Activated CD4-positive, alpha-beta T cell treated with anti-CD3 and anti-CD28 coated beads, Interleukin-2, amount 50 U/mL, for 48 hours (primary cell): ENCODE data around the gene NAT9.

Source experiments
- DNase-seq, 2 experiments: peaks; one replicate each; pipeline ENCODE4 v3.0.0-alpha.2; 2020

Gene NAT9

DNA sequence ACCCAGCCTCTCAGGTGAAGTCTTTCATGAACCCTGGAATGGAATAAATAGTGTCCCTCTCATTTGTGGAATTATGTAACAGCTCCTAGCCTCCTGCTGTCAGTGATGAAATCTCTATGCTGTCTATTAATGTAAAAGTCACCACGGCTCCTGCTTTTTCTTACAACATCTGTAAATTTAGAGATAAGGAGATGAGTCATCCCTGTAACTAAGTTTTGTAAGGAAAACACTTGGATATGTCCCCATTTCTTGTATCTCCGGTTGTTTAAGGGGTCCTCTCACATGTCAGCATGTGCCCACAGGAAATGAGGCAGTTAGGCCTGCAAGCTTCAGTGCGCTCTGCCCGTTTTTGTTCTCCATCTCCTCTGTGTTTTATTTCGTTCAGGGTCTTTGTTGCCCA, 2.8 kb upstream of the NAT9 start:
- no peak for DNase-seq

DNA sequence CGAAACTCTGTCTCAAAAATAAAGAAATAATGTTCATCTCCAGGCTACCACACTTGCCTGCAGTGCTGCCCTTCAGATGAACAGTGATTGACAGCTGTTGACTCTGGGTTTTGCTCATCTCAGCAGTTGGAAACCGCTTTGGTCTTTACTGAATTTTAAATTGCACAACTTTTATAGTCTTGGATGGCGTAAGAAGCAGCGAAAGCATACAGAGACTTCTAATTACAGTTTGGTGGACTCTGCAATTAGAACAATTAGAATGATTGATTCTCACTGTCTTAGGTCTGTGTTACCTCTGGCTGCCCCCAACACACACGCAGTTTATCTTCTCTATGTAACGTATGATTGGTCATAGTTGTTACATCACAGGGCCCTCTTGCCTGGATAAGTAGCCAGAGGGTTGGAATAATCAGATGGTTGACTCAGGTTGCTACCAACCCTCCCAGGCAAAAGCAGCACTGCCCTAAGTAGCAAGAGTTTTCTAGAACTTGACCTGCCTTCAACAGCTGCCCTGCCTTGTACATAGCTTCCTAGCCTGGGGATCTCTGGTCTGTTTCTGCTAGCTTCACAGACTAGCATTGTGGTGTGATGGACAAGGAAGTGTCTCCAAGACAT, 1.9 kb upstream of the NAT9 start:
- no peak for DNase-seq

DNA sequence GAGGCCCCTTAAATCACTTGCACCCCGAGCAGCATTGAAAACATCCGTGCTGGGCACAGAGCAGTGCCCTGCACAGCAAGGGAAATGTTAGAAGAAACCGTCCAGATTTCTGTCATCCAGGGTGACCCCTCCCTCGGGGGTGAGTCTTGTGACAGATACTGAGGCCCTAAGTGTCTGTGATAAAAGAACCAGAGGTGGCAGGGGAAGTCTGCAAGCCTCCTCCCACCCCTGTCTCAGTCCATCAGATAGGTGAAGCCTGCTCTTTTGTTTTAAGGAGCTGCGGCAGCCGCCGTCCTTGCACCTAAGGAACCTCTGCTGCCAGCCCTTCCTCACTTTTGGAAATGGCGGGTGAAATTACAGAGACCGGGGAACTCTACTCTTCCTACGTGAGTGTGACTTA, 845 bp upstream of the NAT9 start:
- no peak for DNase-seq

DNA sequence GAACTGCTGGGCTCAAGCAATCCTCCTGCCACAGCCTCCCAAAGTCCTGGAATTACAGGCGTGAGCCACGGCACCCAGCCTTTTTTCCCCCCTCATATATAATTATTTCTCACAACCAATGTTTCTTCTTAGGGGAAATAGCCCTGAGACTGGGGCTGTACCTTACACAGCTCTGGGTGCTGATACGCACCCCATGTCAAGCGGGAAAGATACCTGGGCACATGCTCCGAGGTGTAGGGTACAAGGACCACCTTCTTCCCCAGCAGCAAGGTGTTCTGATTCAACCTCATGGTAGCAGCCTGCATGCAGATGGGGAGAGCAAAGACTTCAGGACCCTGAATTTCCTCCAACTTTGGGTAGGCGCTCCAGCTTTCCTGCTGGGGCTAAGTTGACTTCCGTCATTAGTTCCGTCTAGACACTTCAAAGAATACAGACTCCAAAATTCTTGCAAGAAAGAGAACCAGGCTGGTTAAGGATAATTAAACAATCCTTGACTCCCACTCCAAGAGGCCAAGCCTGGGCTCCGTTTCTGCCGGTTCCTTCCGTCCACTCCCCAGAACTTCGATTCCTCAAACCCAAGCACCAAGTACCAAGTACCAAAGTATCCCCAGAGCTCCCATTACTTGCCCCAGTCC, 619 bp downstream of the NAT9 start:
- no peak for DNase-seq

- DNase-seq, result no peak
Observed at GRCh38 chr17:74773871-74774286, 2.3 kb downstream of the NAT9 start.

- no peak for DNase-seq
Observed at GRCh38 chr17:74773414-74773813, 2.7 kb downstream of the NAT9 start.

DNA sequence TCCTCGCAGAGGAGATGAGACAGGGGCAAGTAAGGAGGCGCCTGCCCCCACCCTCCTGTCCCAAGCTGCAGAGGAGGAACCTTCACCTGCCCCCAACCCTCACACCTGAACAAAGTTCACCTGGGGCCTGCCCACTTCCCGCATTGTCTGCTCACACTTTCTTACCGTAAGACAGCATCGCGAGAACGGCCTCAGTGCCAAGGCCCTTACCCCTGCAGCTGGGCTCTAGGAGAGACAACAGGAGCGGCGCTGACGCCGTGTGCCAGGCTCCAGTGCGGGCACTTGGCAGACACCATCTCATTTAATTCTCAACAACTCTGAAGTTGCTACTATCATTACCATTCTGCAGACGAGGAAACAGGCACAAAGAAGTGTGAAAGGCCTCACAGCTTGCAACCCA, 4.1 kb downstream of the NAT9 start:
- no peak for DNase-seq

DNA sequence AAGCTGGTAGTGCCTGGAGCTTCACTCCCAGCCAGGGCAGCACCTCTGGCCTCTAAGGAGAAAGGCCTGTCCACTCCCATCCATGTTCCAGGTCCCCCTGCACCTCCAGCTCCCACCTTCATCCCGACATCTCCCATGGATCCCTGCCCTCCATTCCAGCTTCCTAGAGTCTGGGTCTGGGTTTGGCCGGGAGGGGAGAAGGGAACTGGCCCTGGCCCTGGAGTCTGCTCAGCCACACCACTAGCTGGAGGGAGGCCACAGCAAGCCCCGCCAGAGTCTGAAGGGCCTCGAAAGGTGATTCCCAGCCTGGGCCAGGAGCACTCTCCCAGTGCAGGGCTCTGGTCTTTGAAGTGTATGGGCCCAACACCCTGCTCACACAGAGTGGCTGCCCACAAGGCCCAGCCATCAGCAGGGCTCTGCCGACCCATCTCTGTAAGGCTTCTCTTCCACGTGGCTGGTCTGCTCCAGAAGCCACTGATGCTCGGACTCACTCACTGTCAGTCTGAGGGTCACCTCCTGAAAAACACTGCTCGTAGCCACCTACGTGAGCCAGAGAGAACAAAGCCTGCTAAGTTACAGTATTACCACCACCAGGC, 4.7 kb downstream of the NAT9 start:
- no peak for DNase-seq

DNA sequence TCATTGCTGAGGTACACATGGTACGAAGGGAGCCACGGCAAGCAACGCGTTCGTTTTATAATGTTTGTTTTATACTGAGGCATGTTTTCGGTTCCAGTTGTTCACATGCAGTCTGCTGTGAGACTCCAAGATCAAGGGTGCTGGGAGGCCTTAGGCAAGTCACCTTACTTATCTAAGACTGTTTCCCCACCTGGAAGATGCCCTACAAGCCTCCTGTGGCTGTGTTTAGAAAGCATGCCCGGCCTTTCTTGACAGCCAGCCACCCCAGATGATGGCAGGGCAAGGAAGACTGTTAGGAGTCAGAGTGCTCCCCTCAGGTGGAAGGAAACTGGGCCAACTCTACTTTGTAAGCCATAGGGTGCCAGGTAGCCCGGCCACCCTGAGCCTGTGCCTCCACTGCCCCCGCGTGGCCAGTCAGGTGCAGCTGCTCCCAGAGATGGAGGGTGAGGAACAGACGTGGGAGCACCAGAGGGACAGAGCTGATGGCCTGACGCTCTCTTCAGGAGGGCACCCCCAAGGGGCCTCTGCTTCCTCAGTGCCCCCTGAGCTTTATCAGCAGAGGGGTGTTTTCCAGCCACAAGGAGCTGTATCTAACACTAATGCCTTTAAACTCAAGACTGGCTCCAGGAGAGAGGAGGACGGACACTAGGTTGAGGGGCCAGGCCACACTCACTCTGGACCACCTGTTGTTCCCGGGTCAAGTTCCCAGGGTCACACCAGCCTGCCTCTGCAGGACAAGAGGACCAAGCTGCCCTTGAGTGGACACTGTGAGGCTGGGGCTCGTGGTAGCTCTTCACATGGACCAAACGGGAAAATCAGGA, 5.4 kb downstream of the NAT9 start:
- DNase-seq, result peak; percentile 74 to 79

- no peak for DNase-seq
Observed at GRCh38 chr17:74769856-74770497, 6.2 kb downstream of the NAT9 start.

DNA sequence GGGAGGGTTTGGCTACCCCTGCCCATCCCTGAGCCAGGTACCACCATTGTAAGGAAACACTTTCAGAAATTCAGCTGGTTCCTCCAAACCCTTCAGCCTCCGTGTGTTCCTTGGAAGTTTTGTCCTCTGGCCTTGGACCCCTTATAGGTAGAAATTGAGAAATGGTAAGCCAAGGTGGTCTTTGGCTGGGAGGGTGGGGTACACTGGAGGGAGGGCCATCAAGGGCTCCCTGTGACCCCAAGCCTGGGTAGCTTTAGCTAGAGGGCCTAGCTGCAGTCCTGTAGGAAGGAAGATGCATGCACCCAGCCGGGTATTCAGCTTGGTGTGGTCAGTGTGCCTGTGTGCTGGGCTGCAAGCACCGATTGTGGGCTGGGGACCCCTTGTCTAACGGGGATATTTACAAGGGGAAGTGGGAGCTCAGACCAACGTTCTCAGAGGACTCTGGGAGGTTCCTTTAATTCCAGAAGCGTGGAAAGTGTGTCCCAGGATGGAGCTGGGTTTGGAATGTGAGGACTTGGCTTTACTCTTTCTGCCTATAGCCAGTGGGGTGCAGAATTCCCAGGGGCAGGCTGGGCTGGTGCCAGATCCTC, 6.8 kb downstream of the NAT9 start:
- DNase-seq, result no peak

DNA sequence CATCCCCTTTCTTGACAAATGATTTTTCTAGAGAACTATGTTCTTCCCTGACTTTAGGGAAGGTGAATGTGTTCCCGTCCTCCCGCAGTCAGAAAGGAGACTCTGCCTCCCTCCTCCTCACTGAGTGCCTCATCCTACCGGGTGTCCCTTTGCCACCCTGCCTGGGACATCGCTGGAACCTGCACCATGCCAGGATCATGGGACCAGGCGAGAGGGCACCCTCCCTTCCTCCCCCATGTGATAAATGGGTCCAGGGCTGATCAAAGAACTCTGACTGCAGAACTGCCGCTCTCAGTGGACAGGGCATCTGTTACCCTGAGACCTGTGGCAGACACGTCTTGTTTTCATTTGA, 7.4 kb downstream of the NAT9 start:
- DNase-seq, result no peak

- no peak for DNase-seq
Observed at GRCh38 chr17:74768069-74768762, 7.9 kb downstream of the NAT9 start.

DNA sequence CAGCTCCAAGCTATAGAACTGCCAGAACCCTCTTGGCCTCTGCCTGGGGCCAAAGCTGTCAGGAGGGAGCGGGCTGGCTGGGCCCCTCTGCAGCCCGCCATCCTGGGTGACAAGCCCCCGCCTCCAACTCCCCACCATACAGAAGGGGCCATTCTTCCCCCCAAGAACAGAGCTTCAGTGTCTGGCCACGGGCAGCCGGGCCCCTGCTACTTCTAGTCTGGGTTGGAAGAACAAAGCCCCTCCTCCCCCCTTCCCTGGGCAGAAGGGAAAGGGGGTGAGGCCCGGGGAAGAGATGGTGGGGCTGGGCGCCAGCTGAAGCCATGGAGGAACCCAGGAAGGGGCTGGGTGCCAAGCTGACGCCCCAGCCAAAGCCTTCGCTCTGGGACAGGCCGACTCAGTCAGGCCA, 9.0 kb downstream of the NAT9 start:
- DNase-seq, result no peak

- DNase-seq, result no peak
Observed at GRCh38 chr17:74766413-74766812, 9.7 kb downstream of the NAT9 start.

DNA sequence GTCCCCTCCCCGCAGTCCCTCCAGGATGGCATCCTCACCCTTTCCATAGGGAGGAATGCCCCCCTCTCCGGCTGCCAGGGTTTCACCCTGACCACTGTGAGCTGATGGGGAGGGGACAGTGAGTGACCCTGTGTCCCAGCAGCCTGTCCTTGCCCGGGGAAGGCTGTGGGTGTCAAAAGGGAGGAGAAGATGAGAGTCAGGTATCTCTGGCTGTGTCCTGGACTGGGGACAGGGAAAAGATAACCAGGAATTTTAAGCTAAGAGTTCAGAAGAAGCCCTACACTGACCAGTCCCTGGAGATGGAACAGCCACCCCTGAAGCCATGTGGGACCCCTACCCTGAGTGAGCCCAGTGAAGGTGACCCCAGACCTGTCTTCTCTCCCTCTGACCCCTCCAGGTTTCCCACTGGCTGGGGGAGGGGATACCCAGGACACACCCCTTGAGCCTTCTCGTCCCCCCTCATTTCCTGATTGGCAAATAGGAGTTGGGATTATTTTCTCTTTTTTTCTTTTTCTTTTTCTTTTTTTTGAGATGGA, 11.3 kb downstream of the NAT9 start:
- DNase-seq, result no peak

GRCh38 chr17:74763565-74764387, 12.4 kb downstream of the NAT9 start:
- DNase-seq, result no peak

DNA sequence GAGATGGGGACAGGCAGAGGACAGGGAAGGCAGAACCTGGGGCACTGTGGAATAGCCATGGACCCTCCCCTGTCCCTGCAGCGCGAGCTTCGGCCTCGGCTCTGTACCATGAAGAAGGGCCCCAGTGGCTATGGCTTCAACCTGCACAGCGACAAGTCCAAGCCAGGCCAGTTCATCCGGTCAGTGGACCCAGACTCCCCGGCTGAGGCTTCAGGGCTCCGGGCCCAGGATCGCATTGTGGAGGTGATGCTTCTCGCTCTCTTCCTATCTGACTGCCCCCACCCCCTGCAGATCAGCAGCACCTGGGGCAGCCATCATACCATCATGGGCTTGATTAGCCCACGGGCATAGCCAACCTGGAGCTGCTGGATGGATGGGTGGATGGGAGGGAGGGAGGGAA, 14.2 kb downstream of the NAT9 start:
- no peak for DNase-seq

DNA sequence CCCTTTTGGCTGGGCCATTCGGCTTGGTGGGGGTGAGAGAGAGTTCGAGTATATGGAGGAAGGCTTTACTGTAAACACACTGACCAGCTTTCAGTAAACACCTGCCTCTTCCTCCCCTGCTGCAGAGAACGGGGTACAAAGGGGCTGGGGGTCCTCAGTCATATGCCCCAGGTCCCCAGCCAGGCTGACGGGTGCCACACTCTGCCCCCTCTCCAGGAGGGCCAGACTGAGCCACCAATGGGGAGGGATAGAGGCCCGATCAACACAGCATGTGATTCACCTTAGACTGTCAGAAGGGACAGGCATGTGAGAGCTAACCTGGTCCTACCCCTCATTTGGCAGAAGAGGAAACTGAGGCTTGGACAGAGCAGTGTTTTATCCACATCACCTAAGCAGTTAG, 14.7 kb downstream of the NAT9 start:
- DNase-seq, result no peak

- no peak for DNase-seq
Observed at GRCh38 chr17:74760404-74761105, 15.6 kb downstream of the NAT9 start.

DNA sequence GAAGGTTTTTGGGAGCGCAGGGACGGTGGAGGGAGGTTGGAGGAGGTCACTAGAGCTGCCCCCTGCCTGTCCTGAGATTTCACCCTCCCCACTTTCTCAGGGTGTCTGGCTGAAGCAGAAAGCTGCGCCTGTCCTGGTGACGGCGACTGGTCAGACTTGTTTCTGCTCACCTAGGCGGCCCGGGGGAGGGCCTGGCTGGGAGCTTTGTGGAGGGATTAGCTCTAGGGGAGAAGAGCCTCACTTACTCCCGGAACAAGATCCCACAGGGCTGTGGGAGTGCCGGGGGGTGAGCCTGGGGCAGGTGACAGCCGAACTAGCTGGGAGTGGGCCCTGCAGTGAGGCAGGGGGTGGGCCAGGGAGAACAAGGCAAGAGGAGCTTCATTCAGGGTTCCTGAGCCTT, 16.2 kb downstream of the NAT9 start:
- no peak for DNase-seq
